ENCODE results near the gene OPN4. TPM values are rescaled to one million over a fixed set of nuclear protein-coding genes. Genes with fewer than 3 reads are reported as not detected.
A peak's percentile ranks its signal among the peaks of the same experiment; 100 is the strongest.

OPN4 gene
- total RNA-seq, 1 donor from 2014 or later: not detected

GRCh38 chr10:86685416-86685815 lies 31.1 kb downstream of the OPN4 start:
- intact Hi-C loops (cut with DNase I): no loop called here
- DNase-seq: no peak
- Histone ChIP-seq H3K27ac (no peak overlapping the region), H3K4me1 (peaks cover 17% of the 10 kb centered on the region), H3K9me3 (no peaks in the 10 kb centered on the region), H3K27me3 (ENCODE audit: low read depth) (no peaks in the 10 kb centered on the region), H3K4me3 (no peak overlapping the region), H3K36me3 (no peaks in the 10 kb centered on the region)
- no peak for ATAC-seq
- TF ChIP-seq CTCF (IDR thresholded peaks at IDR 0.05): no peak

GRCh38 chr10:86685893-86686632 lies 31.7 kb downstream of the OPN4 start:
- no peak for TF ChIP-seq CTCF (IDR thresholded peaks at IDR 0.05)
- Histone ChIP-seq H3K4me1 (peaks cover 17% of the 10 kb centered on the region), H3K27ac (no peak overlapping the region), H3K36me3 (no peaks in the 10 kb centered on the region), H3K9me3 (no peaks in the 10 kb centered on the region), H3K4me3 (no peak overlapping the region), H3K27me3 (ENCODE audit: low read depth) (no peaks in the 10 kb centered on the region)
- intact Hi-C loops (cut with DNase I): no loop called here
- ATAC-seq (no peak), DNase-seq (no peak)

GRCh38 chr10:86686972-86687371 lies 32.6 kb downstream of the OPN4 start:
- Histone ChIP-seq H3K9me3 (no peaks in the 10 kb centered on the region), H3K27me3 (ENCODE audit: low read depth) (no peaks in the 10 kb centered on the region), H3K4me1 (peaks cover 17% of the 10 kb centered on the region), H3K27ac (no peak overlapping the region), H3K36me3 (no peaks in the 10 kb centered on the region), H3K4me3 (no peak overlapping the region)
- no peak for DNase-seq
- intact Hi-C loops (cut with DNase I): no loop called here
- no peak for ATAC-seq
- no peak for TF ChIP-seq CTCF (IDR thresholded peaks at IDR 0.05)

- intact Hi-C loops (cut with DNase I): no loop called here
- no peak for TF ChIP-seq CTCF (IDR thresholded peaks at IDR 0.05)
- H3K27ac ChIP-seq: no peak overlapping the region
- H3K36me3 ChIP-seq: no peaks in the 10 kb centered on the region
- H3K4me1 ChIP-seq: peaks cover 17% of the 10 kb centered on the region
- no peaks in the 10 kb centered on the region for H3K9me3 ChIP-seq
- no peaks in the 10 kb centered on the region for H3K27me3 ChIP-seq (ENCODE audit: low read depth)
- DNase-seq: no peak
- H3K4me3 ChIP-seq: no peak overlapping the region
- no peak for ATAC-seq
Observed at GRCh38 chr10:86687750-86688149, 33.4 kb downstream of the OPN4 start.

- Histone ChIP-seq H3K36me3 (no peaks in the 10 kb centered on the region), H3K27ac (no peak overlapping the region), H3K4me3 (peak overlapping the region; percentile 0), H3K27me3 (ENCODE audit: low read depth) (no peaks in the 10 kb centered on the region), H3K9me3 (no peaks in the 10 kb centered on the region), H3K4me1 (peaks cover 19% of the 10 kb centered on the region)
- ATAC-seq (peak; percentile 82 to 89), DNase-seq (peak; percentile 61)
- peak; percentile 90 for TF ChIP-seq CTCF (IDR thresholded peaks at IDR 0.05)
- intact Hi-C loops (cut with DNase I): no loop called here
Observed at GRCh38 chr10:86688398-86688921, 34.1 kb downstream of the OPN4 start.

Data from lower lobe of right lung (tissue), 2 donors.